K562 (cell line): ENCODE measurements around the gene PNPLA2. TPM values are rescaled to one million over a fixed set of nuclear protein-coding genes. Genes with fewer than 3 reads are reported as not detected.
A peak's percentile ranks its signal among the peaks of the same experiment; 100 is the strongest.

Experiments used
- ATAC-seq: fragments of 200-7000 bp; cut with Tn5 transposase; 3 replicates; pipeline ENCODE4 v1.9.1; 2020; ENCODE audit warnings: moderate library complexity
- BruUV-seq: library from RNA; stranded (reverse); fragments of 400-500 nt; replicated peaks from 2 replicates; lab custom pipeline; 2021; lab: Mats Ljungman, UMichigan
- CTCF ChIA-PET: fragments of 300-600 bp; formaldehyde crosslinking; extraction: SDS; loops from one replicate; lab custom pipeline; 2021; ENCODE audit warnings: low intra/inter-chr PET ratio; lab: Yijun Ruan, JAX
- POLR2A ChIA-PET: fragments of 300-600, 350-650 bp; sonication (Branson Sonifier 250); formaldehyde crosslinking; extraction: SDS; loops from one replicate; lab custom pipeline; 2021; ENCODE audit warnings: antibody characterized with exemption, inconsistent platforms; lab: Yijun Ruan, JAX
- DNase-seq, 4 experiments: peaks; one replicate each; pipeline versions ENCODE4 v3.0.0 to v3.0.0-alpha.2; 2011 to 2018; ENCODE audit warnings: low spot score in 3 of 4, mixed read lengths in 3 of 4; ENCODE audit errors: extremely low read depth in 1 of 4
- FAIRE-seq: peaks from 2 replicates; lab custom pipeline; 2011; peaks lifted over from hg19 to GRCh38; lab: Jason Lieb, UNC
- H2AFZ ChIP-seq: 2 replicates; pipeline ENCODE4 v1.6.0; 2011; ENCODE audit warnings: low read depth, low read length, control low read depth, inconsistent platforms
- H3K27ac ChIP-seq: fragments of 200-600 bp; 3 replicates; pipeline ENCODE4 v1.8.0; 2011; ENCODE audit warnings: low read depth, mild to moderate bottlenecking, control low read depth, inconsistent platforms, low read length, moderate library complexity, mixed read lengths; ENCODE audit errors: extremely low read depth
- H3K27me3 ChIP-seq, 2 experiments: fragments of 300-600 bp in 1 of 2; 2 replicates in 1 of 2; 3 replicates in 1 of 2; pipeline versions ENCODE4 v1.6.0 to v1.8.0; 2011; ENCODE audit warnings: inconsistent platforms in 2 of 2, low read length in 2 of 2, mild to moderate bottlenecking in 1 of 2, mixed read lengths in 1 of 2, moderate library complexity in 1 of 2; ENCODE audit not compliant: control insufficient read depth in 2 of 2, insufficient read depth in 2 of 2
- H3K36me3 ChIP-seq: fragments of 300-600 bp; 3 replicates; pipeline ENCODE4 v1.8.0; 2011; ENCODE audit warnings: mild to moderate bottlenecking, low read length, inconsistent platforms; ENCODE audit not compliant: control insufficient read depth, insufficient read depth
- H3K4me1 ChIP-seq, 2 experiments: fragments of 200-600 bp in 1 of 2; replicated peaks in 1 of 2; 2 replicates in 1 of 2; 3 replicates in 1 of 2; pipeline versions ENCODE4 v1.5.1 to v1.8.0; 2011; ENCODE audit warnings: inconsistent platforms in 2 of 2, low read length in 2 of 2, mild to moderate bottlenecking in 1 of 2, mixed read lengths in 1 of 2, moderate library complexity in 1 of 2; ENCODE audit not compliant: control insufficient read depth in 2 of 2, insufficient read depth in 2 of 2
- H3K4me2 ChIP-seq: 2 replicates; pipeline ENCODE4 v1.6.1; 2011; ENCODE audit warnings: low read length, control low read depth, inconsistent platforms, mixed read lengths; ENCODE audit not compliant: insufficient read depth
- H3K4me3 ChIP-seq: fragments of 200-600 bp; sonication (generic), shearing (Covaris generic); 2 replicates; pipeline ENCODE4 v1.5.1; 2016; ENCODE audit warnings: control low read depth, inconsistent platforms
- H3K79me2 ChIP-seq: fragments of 200-600 bp; 3 replicates; pipeline ENCODE4 v1.8.0; 2011; ENCODE audit warnings: low read length, inconsistent platforms; ENCODE audit not compliant: control insufficient read depth, insufficient read depth
- H3K9ac ChIP-seq, 2 experiments: 2 replicates each; pipeline versions ENCODE4 v1.6.0 to v1.6.1; 2011; ENCODE audit warnings: low read depth in 2 of 2, low read length in 2 of 2, control low read depth in 1 of 2, inconsistent platforms in 1 of 2, mild to moderate bottlenecking in 1 of 2, mixed read lengths in 1 of 2; ENCODE audit not compliant: insufficient read depth in 1 of 2
- H3K9me1 ChIP-seq: one replicate; pipeline ENCODE4 v1.6.0; 2011; ENCODE audit warnings: inconsistent platforms, mild to moderate bottlenecking, low read length, moderate library complexity; ENCODE audit not compliant: control insufficient read depth, insufficient read depth
- H3K9me3 ChIP-seq: replicated peaks from 2 replicates; pipeline ENCODE4 v1.5.1; 2011; ENCODE audit warnings: low read depth, low read length, inconsistent platforms; ENCODE audit not compliant: control insufficient read depth, insufficient read depth
- H4K20me1 ChIP-seq: replicated peaks from 2 replicates; pipeline ENCODE4 v1.6.1; 2011; ENCODE audit warnings: low read length, inconsistent platforms, mixed read lengths; ENCODE audit not compliant: control insufficient read depth, insufficient read depth
- E2F1 ChIP-seq: sonication (generic); formaldehyde crosslinking; IDR thresholded peaks from 2 replicates; pipeline ENCODE4 v1.8.1; 2023; ENCODE audit warnings: mild to moderate bottlenecking, missing genetic modification reagents, moderate library complexity
- RNF219 ChIP-seq: fragments of 250-450 bp; sonication (Bioruptor Pico); IDR thresholded peaks from 2 replicates; pipeline ENCODE4 v1.5.0; 2022; ENCODE audit warnings: mild to moderate bottlenecking
- ZNF740 ChIP-seq, 3 experiments: fragments of 200-800 bp in 1 of 3; sonication (Bioruptor generic) in 1 of 3; sonication (generic) in 1 of 3; formaldehyde crosslinking in 1 of 3; IDR thresholded peaks; 2 replicates each; pipeline versions ENCODE4 v1.6.1 to v1.8.0; 2016 to 2022; ENCODE audit warnings: mild to moderate bottlenecking in 2 of 3, missing compliant biosample characterization in 2 of 3, missing genetic modification characterization in 2 of 3, missing genetic modification reagents in 1 of 3
- WGBS: fragments of 100-300 bp; shearing (Covaris generic); methylation state at CpG from one replicate; pipeline ENCODE4 v1.1.6; 2016; ENCODE audit warnings: low coverage, mixed read lengths; ENCODE audit not compliant: insufficient coverage; ENCODE audit errors: missing lambda C conversion rate; 5-methylcytosine and 5-hydroxymethylcytosine counted together
- in situ Hi-C: fragments of 300-500 bp; cut with MboI; formaldehyde crosslinking; loops from 4 replicates; pipeline ENCODE4 v1.15.0; 2018; ENCODE audit warnings: inconsistent platforms, mixed read lengths
- intact Hi-C: fragments of 100-400 bp; cut with micrococcal nuclease; formaldehyde crosslinking; loops from 2 replicates; pipeline ENCODE4 v1.14.2; 2022
- polyA plus RNA-seq, 8 experiments: library from polyadenylated mRNA; depleted of rRNA in 4 of 8; stranded (reverse) in 5 of 8; unstranded in 3 of 8; fragments of >200 nt; fragmentation: Nextera tagmentation in 2 of 8; fragmentation: Illumina TruSeq in 1 of 8; extraction: Ambion mirVana in 2 of 8; extraction: Trizol in 1 of 8; gene quantifications; 2 replicates each; pipeline versions ENCODE4 v1.2.1 to v1.2.3, GENCODE V29; 2011 to 2014; ENCODE audit warnings: inconsistent platforms in 1 of 8, missing spikeins in 1 of 8
- total RNA-seq, 7 experiments: library from RNA; depleted of rRNA in 6 of 7; stranded (reverse); fragments of >200 nt in 6 of 7; fragmentation: Illumina TruSeq in 2 of 7; extraction: Trizol in 2 of 7; gene quantifications; 2 replicates each; pipeline versions ENCODE4 v1.2.1 to v1.2.3, GENCODE V29; 2011 to 2021; ENCODE audit warnings: low replicate concordance in 1 of 7

Gene PNPLA2
- total and polyA plus RNA-seq, 9 of the 15 experiments (the other 6 are each of a cell fraction or from before 2014, with no cell fraction given), result 0.39 to 87.1 (median 8.4) TPM

- no peak for TF ChIP-seq RNF219 (CRISPR knock-in tag)
Observed at GRCh38 chr11:830295-831117, 11.8 kb downstream of the PNPLA2 start (continued).

- no peak for DNase-seq
- FAIRE-seq, result no peak
- no peak overlapping the region for H3K4me3 ChIP-seq
- H3K9me1 ChIP-seq, result peaks cover 5% of the 10 kb centered on the region
- no peaks in the 10 kb centered on the region for H3K27me3 ChIP-seq
- POLR2A ChIA-PET, result interaction anchor here (0.6 to 2.3 kb wide), 9 partner anchors 8 to 197 kb away, joined by 3 to 11 read pairs (median 4); partner anchors contain the start of gene PNPLA2
- H3K27ac ChIP-seq, result no peak overlapping the region
- H4K20me1 ChIP-seq, result peaks cover 7% of the 10 kb centered on the region
- peak overlapping the region in 1 of 2 experiments; percentile 96; a peak in 2 of 4 replicates for H3K9ac ChIP-seq
- intact Hi-C loops, result no loop called here
- CTCF ChIA-PET, result no interaction called here
- H3K9me3 ChIP-seq, result no peaks in the 10 kb centered on the region
- peaks cover 41% of the 10 kb centered on the region for H3K79me2 ChIP-seq
- TF ChIP-seq ZNF740 (CRISPR knock-in tag; IDR thresholded peaks at IDR 0.05) (0 out of 2 replicates have a peak, but pooled peaks have one; percentile 20), ZNF740 (tag; IDR thresholded peaks at IDR 0.05) (no peak), E2F1 (CRISPR knock-in tag) (no peak)
- TF ChIP-seq, all 486 proteins: peak for 1
- Histone ChIP-seq H2AFZ (no peak overlapping the region), H3K4me1 (peaks cover 24 to 91% of the 10 kb centered on the region in 2 experiments), H3K36me3 (peaks cover 20% of the 10 kb centered on the region; the same call in 1 of the 3 replicates), H3K4me2 (no peak overlapping the region)
- no peak for ATAC-seq
- 84% methylated on average over 17 of the region's 31 CpGs for WGBS
- BruUV-seq, result no TSS peak
- in situ Hi-C loops, result no loop called here
Observed at GRCh38 chr11:831118-831864, 12.6 kb downstream of the PNPLA2 start.
